Left forelimb (tissue), 1 donor: ENCODE measurements around the gene AP3D1.
"Not testable (repeated sequence)": the region's sequence is repeated elsewhere in the genome, so short reads cannot be mapped to it uniquely, and the experiment has no call there.

Source experiments
- DNase-seq: peaks from one replicate; pipeline ENCODE4 v3.0.0-alpha.2; 2018; ENCODE audit warnings: low spot score

AP3D1 gene

DNA sequence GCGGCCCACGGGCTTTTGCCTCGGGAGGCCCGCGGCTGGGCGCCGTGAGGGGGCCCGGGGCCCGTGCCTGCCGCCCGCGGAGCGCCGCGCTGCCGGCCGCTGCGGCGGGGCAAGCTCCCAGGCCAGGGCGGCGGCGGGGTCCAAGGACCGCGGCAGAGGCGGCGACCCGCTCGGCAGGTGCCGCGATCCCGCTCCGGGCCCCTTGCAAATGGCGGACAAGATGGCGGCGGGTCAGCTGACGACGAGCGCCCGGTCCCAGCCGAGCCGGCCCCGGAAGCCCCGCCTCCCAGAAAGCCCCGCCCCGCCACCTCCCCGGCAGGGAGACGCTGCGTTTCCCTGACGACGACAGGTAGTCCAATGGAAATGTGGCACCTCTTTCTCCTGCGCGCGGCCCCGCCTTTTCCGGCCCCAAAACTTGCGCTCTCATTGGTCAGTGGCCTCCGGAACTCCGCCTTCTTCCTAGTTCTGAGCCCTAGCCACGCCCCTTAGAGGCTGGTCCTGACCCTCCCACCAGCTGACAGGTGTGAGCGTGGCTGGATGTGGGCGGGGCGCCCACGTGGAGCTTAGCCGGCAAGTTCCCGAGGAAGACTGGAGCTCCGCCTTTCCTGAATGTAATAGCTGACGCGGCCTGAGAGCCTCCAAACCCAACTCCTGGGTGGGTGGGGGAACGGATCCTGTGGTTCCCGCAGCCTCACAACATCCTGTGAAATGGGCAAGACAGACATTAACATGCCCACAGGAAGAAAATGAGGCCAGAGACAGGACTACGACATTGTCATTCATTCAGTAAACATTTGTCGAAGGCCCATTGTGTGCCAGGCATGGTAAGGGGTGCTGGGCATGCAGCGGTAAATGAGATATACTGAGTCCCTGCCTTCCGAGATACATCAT, at the start of gene AP3D1:
AP3D1 (minus strand) TSS at position 228 of the 891 bp plus-strand sequence. CDS start 232 bp downstream, outside the sequence.
- peak; percentile 100 for DNase-seq

DNA sequence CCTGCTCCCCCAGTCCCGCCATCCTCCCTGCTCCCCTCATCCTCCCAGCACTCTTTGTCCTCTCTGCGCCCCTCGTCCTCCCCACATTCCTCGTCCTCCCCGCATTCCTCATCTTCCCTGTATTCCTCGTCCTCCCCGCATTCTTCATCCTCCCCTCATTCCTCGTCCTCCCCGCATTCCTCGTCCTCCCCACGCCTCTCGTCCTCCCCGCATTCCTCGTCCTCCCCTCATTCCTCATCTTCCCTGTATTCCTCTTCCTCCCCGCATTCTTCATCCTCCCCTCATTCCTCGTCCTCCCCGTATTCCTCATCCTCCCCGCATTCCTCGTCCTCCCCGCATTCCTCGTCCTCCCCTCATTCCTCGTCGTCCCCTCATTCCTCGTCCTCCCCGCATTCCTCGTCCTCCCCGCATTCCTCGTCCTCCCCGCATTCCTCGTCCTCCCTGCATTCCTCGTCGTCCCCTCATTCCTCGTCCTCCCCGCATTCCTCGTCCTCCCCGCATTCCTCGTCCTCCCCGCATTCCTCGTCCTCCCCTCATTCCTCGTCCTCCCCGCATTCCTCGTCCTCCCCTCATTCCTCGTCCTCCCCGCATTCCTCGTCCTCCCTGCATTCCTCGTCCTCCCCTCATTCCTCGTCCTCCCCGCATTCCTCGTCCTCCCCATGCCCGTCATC, 49.4 kb upstream of the AP3D1 start:
- not testable (repeated sequence) for DNase-seq

- no peak for DNase-seq
Measured at GRCh38 chr19:2199861-2200623, 48.7 kb upstream of the AP3D1 start.

DNA sequence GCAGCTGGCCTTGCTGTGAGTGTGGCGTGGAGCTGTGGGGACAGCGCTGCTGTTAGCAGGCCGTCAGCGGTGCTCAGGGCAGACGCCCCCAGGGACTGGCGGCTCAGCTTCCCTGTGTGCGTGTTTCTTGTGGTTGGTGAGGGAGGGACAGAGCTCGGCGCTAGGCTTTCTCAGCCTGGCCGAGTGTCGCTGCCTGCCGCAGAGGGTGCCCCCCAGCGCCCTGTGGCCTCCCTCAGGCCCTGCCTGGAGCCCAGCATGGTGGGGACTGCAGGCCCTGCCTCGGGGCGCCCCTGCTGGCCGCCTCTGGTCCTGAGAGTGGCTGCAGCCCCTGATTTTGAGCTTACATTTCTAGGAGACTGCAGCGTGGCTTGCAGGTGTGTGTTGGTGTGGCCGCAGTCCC, 47.8 kb upstream of the AP3D1 start:
- no peak for DNase-seq

DNA sequence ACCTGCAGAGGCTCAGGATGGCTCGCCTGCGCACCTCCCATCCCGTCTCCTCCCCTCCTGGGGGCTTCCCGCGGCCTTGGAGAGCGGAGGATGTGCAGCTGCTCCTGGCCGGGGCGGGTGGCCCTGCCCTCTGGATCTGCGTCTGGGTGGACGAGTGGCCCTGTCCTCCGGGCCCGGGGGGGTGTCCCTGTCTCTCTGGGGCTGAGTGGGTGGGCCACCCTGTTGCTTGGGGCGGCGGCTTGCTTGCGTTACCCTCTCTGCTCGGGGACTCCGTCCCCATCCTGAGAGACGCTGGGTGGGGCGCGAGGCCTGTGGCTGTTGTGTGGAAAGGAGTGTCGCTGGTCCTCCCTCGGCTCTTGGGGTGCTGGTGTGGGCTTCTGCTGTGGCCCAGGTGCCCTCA, 47.0 kb upstream of the AP3D1 start:
- no peak for DNase-seq

GRCh38 chr19:2197270-2197669, 45.9 kb upstream of the AP3D1 start:
- DNase-seq = no peak

DNA sequence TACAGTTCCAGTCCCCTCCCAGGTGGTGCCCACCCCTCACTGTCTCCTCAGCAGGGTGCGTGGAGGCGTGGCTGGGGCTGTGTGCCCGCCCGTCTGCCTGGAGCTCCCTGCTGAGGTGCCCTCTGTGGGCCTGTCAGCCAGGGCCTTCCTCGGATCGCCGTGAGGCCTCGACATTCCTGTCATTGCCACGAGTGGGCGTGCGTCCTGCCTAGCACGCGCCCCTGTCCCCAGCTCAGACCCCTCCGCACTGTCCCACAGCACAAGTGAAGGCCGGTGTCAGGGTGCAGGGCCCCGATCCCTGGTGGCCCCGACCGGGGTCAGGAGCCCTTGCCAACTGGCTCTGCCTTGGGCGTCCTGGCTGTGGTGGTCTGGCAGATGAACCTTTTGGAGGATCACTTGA, 44.5 kb upstream of the AP3D1 start:
- DNase-seq = no peak

DNA sequence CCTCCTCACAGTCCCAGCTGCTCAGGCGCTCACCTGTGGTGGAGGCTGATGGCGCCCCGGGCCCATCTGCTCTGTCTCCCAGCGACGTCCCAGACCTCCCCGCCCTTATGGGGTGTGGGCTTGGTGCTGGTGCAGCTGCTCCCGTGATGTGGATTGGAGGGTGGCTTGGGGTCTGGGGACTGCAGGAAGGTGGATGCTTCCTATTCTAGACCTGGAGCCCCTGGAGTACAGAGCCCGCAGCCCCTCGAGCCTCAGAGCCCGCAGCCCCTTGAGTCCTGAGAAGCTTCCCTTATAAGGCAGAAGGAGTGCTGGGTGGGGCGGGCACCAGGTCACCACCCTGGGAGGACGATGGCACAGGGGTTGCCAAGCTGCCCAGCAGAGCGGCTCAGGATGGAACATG, 44.0 kb upstream of the AP3D1 start:
- DNase-seq = no peak

GRCh38 chr19:2194513-2195078, 43.2 kb upstream of the AP3D1 start:
- DNase-seq = no peak

DNA sequence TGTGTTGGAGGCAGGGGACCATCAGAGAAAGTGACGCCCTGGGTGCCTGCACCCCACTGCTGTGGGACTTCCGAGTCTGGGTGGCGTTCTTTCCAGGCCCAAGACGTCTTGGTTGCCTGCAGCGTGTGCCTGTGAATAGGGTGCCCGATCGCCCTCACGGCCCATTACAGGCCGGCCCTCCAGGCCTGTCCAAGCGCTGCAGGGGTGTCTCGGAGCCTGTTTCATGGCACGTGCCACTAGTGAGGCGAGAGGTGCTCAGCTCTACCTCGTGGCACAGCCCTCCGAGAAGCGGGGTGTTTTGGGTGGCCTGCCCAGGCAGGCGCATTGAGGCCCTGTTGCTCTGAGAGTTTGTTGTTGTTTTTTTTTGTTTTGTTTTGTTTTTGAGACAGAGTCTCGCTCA, 42.4 kb upstream of the AP3D1 start:
- no peak for DNase-seq

DNA sequence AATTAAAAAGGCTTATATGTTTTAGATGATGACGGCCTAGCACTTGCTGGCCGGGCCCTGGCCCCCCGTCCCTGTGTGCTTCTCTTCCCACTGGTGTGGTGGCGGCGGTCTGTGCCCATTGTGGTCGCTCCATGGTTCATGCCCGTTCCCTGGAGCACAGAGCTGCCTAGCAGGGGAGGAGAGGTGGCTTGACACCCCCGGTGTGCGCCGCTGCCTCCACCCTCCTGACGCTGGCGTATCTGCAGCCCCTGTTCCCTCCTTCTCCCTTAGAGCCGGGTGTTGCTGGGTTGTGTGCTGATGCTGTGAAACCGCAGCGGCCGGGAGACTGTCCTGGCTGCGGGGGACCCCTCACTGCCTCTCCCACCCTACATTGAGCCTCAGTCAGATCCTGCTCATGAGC, 41.5 kb upstream of the AP3D1 start:
- no peak for DNase-seq

- DNase-seq = no peak
Measured at GRCh38 chr19:2191456-2192310, 40.3 kb upstream of the AP3D1 start.

DNA sequence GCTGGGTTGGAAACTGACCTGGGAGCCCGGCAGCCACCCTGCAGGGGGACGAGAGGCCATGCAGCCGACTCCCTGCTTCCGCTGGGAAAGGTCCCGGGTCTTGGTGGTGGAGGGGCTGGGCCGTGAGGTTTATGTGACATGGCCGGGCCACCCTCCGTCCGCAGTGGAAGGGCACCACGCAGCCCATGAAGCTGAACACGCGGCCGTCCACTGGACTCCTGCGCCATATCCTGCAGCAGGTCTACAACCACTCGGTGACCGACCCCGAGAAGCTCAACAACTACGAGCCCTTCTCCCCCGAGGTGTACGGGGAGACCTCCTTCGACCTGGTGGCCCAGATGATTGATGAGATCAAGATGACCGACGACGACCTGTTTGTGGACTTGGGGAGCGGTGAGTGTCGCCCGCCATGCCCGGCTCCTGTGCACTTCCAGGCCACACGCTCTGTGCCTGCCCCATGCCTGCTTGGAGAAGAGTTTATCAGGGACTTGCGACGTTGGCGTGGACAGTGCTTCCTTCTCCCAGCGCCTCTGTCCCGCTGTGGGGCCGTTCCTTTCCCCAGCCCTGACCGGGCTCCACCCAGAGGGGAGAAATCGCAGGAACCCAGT, 39.6 kb upstream of the AP3D1 start:
- no peak for DNase-seq

DNA sequence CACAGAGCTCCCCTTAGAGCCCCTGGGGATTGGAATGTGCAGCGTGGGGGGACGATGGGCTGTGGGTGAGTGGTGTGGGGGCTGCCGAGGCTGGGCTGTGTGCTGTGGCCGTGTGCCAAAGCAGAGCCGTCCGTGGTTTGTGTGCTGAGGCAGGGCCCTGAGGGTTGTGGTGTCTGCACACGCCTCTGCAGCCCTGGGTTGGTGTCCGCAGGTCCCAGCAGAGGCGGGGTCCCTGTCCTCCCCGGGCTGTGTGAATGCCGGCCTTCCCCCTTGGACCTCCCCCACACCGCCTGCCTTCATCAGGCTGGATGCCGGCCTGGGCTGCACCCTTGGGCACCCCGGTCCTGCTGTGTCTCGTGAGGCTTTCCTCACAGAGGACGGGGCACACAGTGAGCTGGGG, 38.5 kb upstream of the AP3D1 start:
- DNase-seq = no peak

GRCh38 chr19:2188708-2189385, 37.5 kb upstream of the AP3D1 start:
- no peak for DNase-seq

DNA sequence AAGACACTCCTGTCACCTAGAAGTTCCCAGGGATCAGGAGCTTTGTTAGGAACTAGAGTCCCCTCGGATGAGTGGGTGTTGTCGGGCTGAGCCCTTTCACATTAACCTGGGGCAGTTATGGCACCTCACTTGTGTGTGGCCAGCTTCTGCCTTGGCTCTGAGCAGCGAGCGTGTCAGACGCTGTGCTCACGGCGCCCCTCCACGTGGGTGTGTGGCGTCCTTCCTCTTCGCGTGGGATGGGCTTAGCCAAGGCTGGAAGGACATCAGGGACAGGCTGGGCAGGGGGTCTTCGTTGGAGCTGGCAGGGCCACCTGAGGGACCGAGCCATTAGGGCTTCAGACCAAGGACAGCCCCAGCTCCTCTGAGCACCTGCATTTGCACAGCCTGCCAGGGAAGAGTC, 35.8 kb upstream of the AP3D1 start:
- DNase-seq = no peak

GRCh38 chr19:2186071-2186846, 34.9 kb upstream of the AP3D1 start:
- peak; percentile 90 for DNase-seq

DNA sequence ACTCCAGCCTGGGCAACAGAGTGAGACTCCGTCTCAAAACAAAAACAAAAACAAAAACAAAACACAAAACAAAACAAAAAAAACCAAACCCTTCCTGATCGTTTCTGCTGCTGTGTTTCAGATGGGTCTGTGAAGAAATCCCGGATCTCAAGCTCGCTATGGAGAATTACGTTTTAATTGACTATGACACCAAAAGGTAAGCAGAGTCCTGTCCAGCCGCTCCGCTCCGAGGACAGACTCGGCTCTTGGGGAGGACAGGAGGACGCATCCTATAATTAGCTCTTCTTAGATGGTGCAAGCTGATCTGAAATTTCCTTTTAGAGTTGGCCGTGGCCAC, 34.3 kb upstream of the AP3D1 start:
- DNase-seq = no peak

GRCh38 chr19:2184422-2184975, 33.1 kb upstream of the AP3D1 start:
- DNase-seq = no peak
